Measurements from ENCODE around the gene KRT34.
"Not testable (repeated sequence)": the region's sequence is repeated elsewhere in the genome, so short reads cannot be mapped to it uniquely, and the experiment has no call there.

The KRT34 gene

GRCh38 chr17:41360296-41360995, 21.7 kb downstream of the KRT34 start:
- no peak for DNase-seq

DNA sequence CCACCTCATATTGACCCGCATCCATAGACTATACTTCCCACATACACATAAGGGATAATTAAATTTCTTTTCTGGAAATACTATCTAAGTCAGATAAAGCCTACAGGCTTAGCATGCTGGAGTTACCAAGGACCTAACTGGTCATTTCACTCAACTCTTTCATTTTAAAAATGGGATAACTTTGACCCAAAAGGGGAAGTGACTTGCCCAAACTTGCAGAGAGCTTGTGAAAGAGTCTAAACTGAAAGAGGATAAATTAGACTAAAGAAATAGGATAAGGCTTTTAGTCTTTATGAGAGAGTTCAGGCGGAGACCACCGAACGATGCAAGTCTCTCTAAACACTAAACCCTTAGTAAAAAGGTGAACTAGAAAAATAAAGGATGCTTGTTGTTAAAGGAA, 27.6 kb downstream of the KRT34 start:
- DNase-seq = no peak

DNA sequence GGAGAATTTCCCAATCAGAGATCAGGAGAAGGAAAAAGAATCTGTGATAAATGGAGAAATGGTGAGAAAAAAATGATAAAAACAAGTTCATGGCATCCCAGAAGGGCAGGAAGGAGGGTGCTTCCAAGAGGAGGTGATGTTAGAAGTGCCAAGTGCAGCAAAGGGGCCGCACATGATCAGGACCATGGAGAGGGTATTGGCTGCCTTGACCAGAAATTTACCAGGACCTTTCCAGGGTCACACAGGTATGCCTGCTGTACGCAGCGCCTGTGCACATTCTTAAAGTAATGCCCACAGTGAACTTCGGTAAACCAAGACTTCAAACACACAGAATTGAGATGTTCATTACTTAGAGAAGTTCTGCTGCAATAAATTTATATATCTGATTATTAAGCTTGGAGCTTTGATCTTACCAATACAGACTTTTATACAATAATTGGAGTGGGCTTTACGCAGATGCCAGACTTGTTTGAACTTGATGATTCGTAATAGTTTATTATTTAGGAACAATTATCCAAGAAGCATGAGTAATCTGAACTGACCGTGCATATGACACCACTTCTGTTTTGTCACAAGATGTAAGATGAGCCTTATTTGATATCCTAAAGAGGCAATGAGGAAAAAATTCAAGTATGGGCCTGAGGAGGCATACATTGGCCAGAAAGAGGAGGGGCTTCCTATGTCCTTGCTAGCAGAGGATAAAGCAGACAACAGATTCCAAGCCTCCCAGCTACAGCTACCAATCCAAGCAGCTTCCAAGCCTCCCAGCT, 29.3 kb downstream of the KRT34 start:
- DNase-seq = no peak

GRCh38 chr17:41351177-41351576, 30.9 kb downstream of the KRT34 start:
- no peak for DNase-seq

DNA sequence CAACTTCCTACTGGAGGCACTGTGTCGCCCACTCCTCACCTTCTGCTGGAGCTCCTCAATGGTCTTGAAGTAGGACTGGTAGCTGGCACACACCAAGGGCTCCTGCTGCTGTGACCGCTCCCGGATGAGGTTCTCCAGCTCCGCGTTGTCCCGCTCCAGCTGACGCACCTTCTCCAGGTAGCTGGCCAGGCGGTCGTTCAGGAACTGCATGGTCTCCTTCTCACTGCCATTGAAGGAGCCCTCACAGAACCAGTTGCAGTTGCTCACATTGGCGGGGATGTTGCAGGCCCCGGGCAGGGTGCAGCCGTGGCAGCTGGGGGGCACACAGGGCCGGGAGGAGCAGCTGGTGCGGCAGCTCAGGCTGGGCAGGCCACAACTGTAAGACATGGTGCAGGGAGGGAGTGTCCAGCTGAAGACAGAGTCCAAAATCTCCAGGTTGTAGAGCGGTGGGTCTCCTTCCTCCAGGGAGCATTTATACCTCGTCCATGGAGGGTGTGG, 31.7 kb downstream of the KRT34 start, which contains the start of gene KRT33A:
Gene KRT33A, minus strand, starts transcription at position 448 of the 498 bp plus-strand sequence. Its CDS starts 61 bp downstream, at position 387.
- not testable (repeated sequence) for DNase-seq

GRCh38 chr17:41347869-41348760, 34.0 kb downstream of the KRT34 start:
- DNase-seq = no peak

DNA sequence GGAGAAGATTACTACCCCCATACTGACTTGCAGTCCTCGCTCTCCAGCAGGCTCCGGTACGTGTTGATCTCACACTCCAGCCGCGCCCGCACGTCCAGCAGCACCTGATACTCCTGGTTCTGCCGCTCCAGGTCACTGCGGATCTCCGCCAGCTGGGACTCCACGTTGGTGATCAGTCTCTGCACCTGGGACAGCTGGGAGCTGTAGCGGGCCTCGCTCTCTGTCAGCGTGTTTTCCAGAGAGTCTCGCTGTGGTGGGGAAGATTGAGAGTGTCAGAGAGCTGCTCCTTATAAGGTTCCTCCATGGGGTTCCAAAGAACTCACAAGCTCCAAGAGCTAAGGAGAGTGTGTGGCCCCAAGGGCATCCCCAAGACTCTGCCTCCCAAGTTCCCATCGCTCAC, 35.7 kb downstream of the KRT34 start:
- DNase-seq = not testable (repeated sequence)

GRCh38 chr17:41345992-41346391, 36.1 kb downstream of the KRT34 start:
- no peak for DNase-seq

- DNase-seq = no peak
These were observed 39.1 kb downstream of the KRT34 start for GRCh38 chr17:41343029-41343428.

DNA sequence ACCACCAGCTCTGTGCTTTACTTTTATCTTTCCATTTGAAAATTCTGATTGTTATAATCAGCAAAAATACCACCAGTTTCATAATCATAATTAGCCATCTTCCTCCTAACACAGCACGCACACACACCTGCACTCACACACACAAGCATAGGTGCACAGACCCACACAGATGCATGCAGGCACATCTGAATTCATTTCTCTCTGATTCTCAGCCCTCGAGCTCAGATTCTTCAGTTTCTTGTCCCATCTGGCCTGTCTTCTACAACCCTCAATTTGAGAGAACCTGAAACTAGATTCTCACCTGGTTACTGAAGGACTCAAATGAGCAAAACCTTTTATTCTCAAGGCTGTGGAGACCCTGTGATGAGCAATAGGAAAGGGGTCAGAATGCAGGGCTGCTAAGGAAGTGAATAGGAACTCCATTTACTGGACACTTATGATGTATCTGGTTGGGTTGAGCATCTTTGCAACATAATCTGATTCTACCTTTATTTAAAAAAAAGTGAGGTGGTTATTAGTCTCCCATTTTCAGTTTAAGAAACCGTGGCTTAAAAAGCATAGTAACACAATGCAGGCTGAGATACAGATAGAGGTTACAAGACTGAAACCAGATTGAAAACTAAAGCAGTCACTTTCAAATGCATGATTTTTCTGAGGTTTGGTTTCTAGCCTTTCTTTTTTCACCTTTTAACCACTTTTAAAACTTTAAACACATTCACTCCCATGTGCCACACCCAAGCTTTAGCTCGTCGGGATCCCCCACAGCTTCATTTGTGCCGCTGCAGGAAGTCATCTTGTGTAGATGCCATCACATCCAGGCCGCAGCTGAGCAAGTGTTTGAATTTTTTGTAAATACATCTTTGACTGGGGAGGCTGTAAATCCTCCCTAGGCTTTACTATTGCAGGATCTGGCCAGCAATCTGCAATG, 40.9 kb downstream of the KRT34 start:
- no peak for DNase-seq

DNA sequence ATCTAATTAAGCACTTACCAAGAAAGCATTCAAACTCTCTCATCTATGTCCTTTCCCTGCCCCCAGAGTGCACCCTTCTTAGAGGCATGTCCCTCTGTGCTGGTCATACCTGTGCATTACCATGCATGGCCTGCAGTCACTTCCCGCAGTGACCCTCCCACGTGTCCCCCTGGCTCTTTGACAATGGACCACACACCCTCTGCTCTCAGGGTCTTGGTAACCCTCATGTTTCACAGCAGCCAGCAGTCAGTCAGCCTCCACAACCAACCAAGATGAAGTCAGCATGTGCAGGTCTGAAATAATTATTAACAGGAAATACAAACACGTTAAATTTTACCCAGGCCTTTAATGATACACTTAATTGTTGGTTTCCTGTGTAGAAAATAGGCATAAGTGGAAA, 41.6 kb downstream of the KRT34 start:
- DNase-seq = no peak

DNA sequence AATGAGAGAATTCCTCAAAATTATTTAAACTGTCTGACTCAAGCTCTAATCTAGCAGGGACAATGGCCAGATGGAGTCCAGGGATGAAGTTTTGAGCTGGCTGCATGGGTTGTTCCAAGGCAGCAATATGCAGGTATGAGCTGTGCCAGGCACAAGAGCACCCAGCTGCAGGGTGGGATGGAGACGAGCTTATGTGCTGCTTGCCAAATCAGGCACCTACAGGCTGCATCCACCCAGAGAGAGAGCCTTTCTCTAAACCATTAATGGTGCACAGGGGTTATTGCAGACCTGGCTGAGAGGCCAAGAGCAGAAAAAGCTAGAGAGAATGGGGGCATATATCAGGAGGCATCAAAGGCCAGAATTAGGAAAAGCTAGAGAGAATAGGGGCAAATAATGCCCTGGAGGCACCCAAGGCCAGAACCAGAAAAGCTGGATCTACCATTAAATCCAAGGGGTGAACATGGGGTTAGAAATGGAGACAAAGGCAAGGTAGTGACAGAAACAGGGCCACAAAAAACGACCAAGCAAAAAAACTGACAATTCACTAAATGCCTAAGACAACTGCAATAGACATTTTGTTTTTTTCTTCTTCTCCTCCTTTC, 42.4 kb downstream of the KRT34 start:
- DNase-seq = no peak

DNA sequence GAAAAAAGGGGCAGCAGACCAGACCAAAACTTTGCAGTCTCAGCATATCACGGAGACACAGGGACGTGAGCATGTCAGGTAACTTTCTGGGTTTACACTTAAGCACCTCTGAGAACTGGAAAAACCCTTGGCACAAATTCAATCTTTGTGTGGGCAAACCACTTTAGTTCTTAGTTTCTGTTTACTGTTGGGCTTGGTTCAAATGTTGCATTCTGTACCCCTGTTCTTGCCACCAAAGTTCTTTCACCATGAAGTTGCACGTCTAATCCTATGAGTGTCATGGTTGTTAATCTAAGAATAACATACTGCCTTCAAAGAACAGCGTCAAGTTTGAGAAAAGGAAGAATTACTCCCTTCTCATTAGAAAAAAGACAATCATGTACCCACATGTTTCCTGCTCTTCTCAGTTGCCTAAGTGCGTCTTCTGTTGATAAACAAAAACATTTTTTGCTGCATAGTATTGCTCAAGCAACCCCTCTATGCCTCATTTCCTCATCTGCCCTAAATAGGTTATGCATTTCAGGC, 43.1 kb downstream of the KRT34 start:
- no peak for DNase-seq

DNA sequence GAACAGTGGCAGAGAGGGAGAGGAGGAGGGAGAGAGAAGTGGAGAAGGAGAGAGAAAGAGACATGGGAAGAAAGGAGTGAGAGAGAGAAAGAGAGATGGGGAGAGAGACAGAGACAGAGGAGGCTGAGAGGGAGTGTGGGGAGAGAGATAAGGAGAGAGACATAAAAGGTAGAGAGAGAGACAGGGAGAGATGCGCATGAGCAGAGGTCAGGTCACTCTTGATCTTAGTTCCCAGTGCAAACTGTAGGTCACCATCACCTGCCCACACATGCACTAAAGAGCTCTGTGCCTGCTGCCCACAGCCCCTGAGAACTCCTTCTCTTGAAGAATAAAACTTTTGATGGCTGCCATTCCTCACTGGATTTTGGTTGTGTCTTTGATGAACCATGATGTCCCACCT, 46.4 kb downstream of the KRT34 start:
- no peak for DNase-seq

- DNase-seq = no peak
These were observed 47.5 kb downstream of the KRT34 start for GRCh38 chr17:41334385-41335305.

DNA sequence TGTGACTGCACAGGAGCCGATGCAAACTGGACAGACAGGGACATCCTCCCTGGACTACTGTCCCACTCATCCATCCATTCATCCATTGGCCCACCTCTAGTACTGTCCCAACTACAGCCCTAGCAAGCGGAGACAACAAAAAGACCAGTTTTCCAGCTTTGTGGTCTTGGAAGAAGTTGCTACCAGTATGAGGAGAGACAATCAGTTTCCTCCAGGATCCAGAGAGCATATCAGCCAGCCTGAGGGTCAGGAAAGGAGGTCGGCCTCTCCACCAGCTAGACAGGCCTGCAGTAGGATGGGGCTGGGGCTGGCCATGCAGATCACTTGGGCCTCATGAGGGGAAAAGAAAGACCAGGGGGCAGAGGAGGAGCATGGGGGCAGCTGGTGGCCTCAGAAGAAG, 48.3 kb downstream of the KRT34 start:
- no peak for DNase-seq

DNA sequence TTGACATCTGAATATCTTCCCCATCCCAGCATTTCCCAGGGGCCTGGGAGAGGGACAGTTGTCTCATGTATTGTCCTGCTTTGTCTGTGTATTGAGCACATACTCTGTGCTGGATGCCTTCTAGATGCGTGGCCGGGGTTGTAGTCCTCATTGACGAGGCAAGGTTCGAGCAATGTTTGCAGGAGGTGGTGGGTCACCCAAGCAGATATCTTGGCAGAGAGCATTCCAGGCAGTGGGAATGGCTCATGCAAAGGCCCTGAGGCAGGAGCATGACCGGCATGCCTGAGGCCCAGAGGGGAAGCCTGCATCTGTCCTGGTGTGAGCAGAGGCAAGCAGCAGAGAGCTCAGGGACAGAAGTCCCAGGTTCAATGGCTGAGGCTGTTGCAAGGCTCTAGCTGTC, 49.0 kb downstream of the KRT34 start:
- no peak for DNase-seq

GRCh38 chr17:41332239-41332638, 49.9 kb downstream of the KRT34 start:
- DNase-seq = no peak

DNA sequence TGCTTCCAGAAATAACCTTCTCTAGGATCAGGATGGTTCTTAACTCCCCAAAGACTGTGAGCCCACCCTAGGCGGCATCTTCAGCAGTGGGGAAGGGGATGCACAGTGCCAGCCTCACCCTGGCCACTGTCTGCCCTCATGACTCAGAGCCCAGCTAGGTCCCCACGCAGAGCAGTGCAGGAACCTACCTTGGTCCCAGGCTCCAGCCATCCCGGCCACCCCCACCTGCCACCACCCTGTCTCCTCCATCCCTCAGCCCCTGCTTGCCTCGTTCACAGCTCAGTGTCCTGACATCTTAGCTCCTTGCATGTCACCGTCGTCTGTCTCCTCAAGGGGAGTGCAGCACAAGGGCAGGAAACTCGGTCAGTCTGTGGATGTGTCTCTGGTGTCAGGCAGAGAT, 50.5 kb downstream of the KRT34 start:
- DNase-seq = no peak

DNA sequence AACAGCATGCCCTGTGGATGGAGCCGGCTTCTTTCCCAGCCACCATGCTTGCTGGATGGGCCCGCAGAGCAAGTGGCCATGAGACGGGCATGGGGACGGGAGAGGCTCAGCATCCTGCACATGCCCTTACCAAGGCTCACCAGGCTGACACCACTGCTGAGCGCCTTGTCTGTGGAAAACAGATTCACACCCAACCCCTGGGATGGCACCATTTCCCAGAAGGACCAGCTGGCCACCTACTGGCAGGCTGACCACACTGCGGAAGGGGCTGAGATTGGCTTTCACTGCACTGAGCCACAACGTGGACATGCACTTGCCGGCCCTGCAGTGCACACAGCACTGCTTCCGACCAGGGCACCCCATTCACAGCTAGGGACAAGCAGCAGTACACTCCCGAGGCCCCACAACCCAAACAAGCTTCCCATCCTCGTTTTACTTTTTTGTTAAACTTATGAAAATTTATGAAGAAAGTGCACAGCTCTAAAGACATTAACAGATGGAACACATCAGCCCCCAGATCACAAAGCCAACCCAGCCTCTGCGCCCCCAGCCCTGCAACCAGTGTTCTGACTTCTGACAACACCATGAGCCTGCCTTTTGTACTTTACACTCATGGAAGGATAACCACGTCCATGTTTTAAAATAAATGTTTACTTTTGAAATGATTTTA, 52.7 kb downstream of the KRT34 start:
- DNase-seq = peak; percentile 26
